B cell (primary cell): ENCODE measurements around the gene C9orf152. TPM values are rescaled to one million over a fixed set of nuclear protein-coding genes. Genes with fewer than 3 reads are reported as not detected.

Experiments used
- ATAC-seq: fragments of 200-7000 bp; cut with Tn5 transposase; one replicate; pipeline ENCODE4 v1.10.0; 2021; ENCODE audit warnings: low read depth, mild to moderate bottlenecking, moderate number of reproducible peaks, moderate library complexity
- CTCF ChIA-PET: fragments of 350-600 bp; sonication (Branson Sonifier 250); formaldehyde crosslinking; loops from one replicate; lab custom pipeline; 2021; ENCODE audit warnings: antibody characterized with exemption, inconsistent platforms; lab: Charles Lee
- POLR2A ChIA-PET: fragments of 350-600 bp; sonication (Branson Sonifier 250); formaldehyde crosslinking; loops from one replicate; lab custom pipeline; 2021; ENCODE audit warnings: antibody characterized with exemption; lab: Charles Lee
- DNase-seq: peaks from one replicate; pipeline ENCODE4 v3.0.0; 2013
- H2AFZ ChIP-seq: 2 replicates; pipeline ENCODE4 v1.6.1; 2012; ENCODE audit warnings: mild to moderate bottlenecking, low read depth, low read length; ENCODE audit not compliant: insufficient read depth, poor library complexity, severe bottlenecking
- H3K27ac ChIP-seq, 2 donors: 1 replicate in 1 of 2; 2 replicates in 1 of 2; pipeline ENCODE4 v1.5.1; 2012 to 2013; ENCODE audit warnings: low read length in 2 of 2, mild to moderate bottlenecking in 2 of 2, moderate library complexity in 1 of 2
- H3K27me3 ChIP-seq, 4 experiments: fragments of 200-600 bp in 1 of 4; sonication (generic) in 1 of 4; replicated peaks in 1 of 4; 1 replicate in 2 of 4; 2 replicates in 2 of 4; pipeline versions ENCODE4 v1.6.1 to v1.7.0; 2013 to 2016; ENCODE audit warnings: low read length in 3 of 4, mild to moderate bottlenecking in 2 of 4, mixed read lengths in 1 of 4, moderate library complexity in 1 of 4; ENCODE audit not compliant: insufficient read depth in 4 of 4, control insufficient read depth in 3 of 4; ENCODE audit errors: control extremely low read depth in 1 of 4
- H3K36me3 ChIP-seq, 2 experiments: replicated peaks in 1 of 2; 1 replicate in 1 of 2; 2 replicates in 1 of 2; pipeline versions ENCODE4 v1.6.1 to v1.7.1; 2013; ENCODE audit warnings: low read length in 1 of 2; ENCODE audit not compliant: insufficient read depth in 2 of 2, control insufficient read depth in 1 of 2; ENCODE audit errors: control extremely low read depth in 1 of 2, extremely low read depth in 1 of 2
- H3K4me1 ChIP-seq, 2 donors: fragments of 200-600 bp in 1 of 2; sonication (generic) in 1 of 2; 1 replicate in 1 of 2; 2 replicates in 1 of 2; pipeline versions ENCODE4 v1.5.1 to v1.6.1; 2013 to 2017; ENCODE audit warnings: low read length in 2 of 2; ENCODE audit not compliant: control insufficient read depth in 2 of 2, insufficient read depth in 2 of 2
- H3K4me2 ChIP-seq: replicated peaks from 2 replicates; pipeline ENCODE3; 2012; ENCODE audit warnings: mild to moderate bottlenecking, low read depth, low read length; ENCODE audit not compliant: poor library complexity, severe bottlenecking
- H3K4me3 ChIP-seq, 5 experiments: fragments of 200-600 bp in 1 of 5; sonication (generic) in 1 of 5; 1 replicate in 3 of 5; 2 replicates in 2 of 5; pipeline versions ENCODE4 v1.5.1 to v1.7.0; 2011 to 2016; ENCODE audit warnings: low read length in 4 of 5, mild to moderate bottlenecking in 4 of 5, low read depth in 2 of 5, control low read depth in 1 of 5, moderate library complexity in 1 of 5; ENCODE audit not compliant: insufficient read depth in 1 of 5; ENCODE audit errors: control extremely low read depth in 1 of 5, extremely low read depth in 1 of 5
- H3K79me2 ChIP-seq: fragments of 200-600 bp; sonication (generic); one replicate; pipeline ENCODE4 v1.6.0; 2016; ENCODE audit warnings: low read length; ENCODE audit not compliant: control insufficient read depth, insufficient read depth
- H3K9ac ChIP-seq: fragments of 200-600 bp; sonication (generic); 2 replicates; pipeline ENCODE4 v1.6.1; 2017; ENCODE audit warnings: mild to moderate bottlenecking, low read length, moderate library complexity
- H3K9me3 ChIP-seq, 3 donors: one replicate each; pipeline versions ENCODE4 v1.6.1 to v1.7.1; 2013; ENCODE audit warnings: low read length in 2 of 3; ENCODE audit not compliant: control insufficient read depth in 2 of 3, insufficient read depth in 1 of 3; ENCODE audit errors: control extremely low read depth in 1 of 3
- H4K20me1 ChIP-seq: 2 replicates; pipeline ENCODE4 v1.6.0; 2012; ENCODE audit warnings: mild to moderate bottlenecking, low read length; ENCODE audit not compliant: insufficient read depth, control insufficient read depth, poor library complexity, severe bottlenecking
- H3K27ac Mint-ChIP-seq: one replicate; pipeline ENCODE4 v1.8.0; 2021; ENCODE audit warnings: mixed read lengths
- H3K27me3 Mint-ChIP-seq: one replicate; pipeline ENCODE4 v1.8.0; 2021; ENCODE audit warnings: mixed read lengths
- H3K4me1 Mint-ChIP-seq: one replicate; pipeline ENCODE4 v1.8.0; 2021; ENCODE audit warnings: mixed read lengths
- H3K4me3 Mint-ChIP-seq: one replicate; pipeline ENCODE4 v1.8.0; 2021; ENCODE audit warnings: mixed read lengths
- H3K9me3 Mint-ChIP-seq: one replicate; pipeline ENCODE4 v1.8.0; 2022; ENCODE audit warnings: mixed read lengths; ENCODE audit not compliant: insufficient read depth
- EZH2 ChIP-seq: IDR thresholded peaks from 2 replicates; pipeline ENCODE4 v1.6.1; 2012; ENCODE audit warnings: borderline replicate concordance, low read depth, mild to moderate bottlenecking, moderate library complexity, low read length; ENCODE audit not compliant: insufficient read depth, poor library complexity, severe bottlenecking
- WGBS: methylation state at CpG from one replicate; pipeline ENCODE4 v1.1.5; 2013; ENCODE audit warnings: missing lambda C conversion rate; ENCODE audit not compliant: insufficient coverage; 5-methylcytosine and 5-hydroxymethylcytosine counted together
- intact Hi-C: fragments of 100-400 bp; cut with micrococcal nuclease; formaldehyde crosslinking; loops from one replicate; pipeline ENCODE4 v1.10.0; 2022
- polyA plus RNA-seq: library from polyadenylated mRNA; depleted of rRNA; stranded (reverse); fragments of >200 nt; gene quantifications from 2 replicates; pipeline ENCODE4 v1.2.3, GENCODE V29; 2012
- total RNA-seq, 2 donors: library from RNA; stranded (reverse); fragments of 120-200 nt in 1 of 2; gene quantifications; 1 replicate in 1 of 2; 2 replicates in 1 of 2; pipeline versions ENCODE4 v1.2.3 to v1.2.4, GENCODE V29; 2013 to 2022
- TF ChIP-seq, protein P1 (sequence below): fragments of 200-600 bp; IDR thresholded peaks from one replicate; pipeline ENCODE4 v1.8.0; 2022; ENCODE audit warnings: antibody characterized with exemption, mild to moderate bottlenecking

Gene C9orf152
- total and polyA plus RNA-seq, 2 donors (not counting 1 experiment from before 2014, with no cell fraction given) = not detected

DNA sequence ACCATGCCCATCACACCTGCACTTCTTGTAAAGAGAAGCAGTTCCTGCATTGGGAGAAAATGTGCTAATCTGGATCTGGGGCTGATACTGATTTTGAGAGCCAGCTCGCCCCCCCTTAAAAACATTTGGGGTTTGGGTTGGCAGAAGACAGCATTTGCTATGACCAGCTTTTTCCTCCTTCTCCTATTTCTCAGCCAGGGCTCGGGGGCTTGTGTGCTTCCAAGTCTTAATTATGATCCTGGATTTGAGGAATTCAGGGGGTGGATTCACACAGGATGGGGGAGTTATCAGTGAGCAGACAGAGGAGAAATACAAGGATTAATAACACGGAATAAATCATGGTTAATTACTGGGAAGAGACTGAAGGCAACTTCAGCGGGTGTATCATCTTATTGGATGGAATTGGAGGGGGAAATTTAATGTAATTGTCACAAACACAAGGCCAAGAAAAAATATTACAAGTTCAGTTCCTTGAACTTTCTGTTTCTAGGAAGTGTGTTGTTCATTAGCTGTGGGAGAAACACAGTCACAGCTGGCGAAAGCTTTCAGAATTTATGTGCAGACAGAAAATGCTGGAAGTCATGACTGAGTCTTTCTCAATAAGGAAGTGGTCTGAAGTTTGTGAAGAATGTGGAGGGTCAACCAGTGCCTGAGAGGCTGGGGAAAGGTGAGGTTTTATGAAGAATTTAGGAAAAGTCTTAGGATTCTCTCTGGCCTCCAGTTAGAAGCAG, 15.3 kb downstream of the C9orf152 start:
- Histone ChIP-seq H3K27ac (no peak overlapping the region), H4K20me1 (no peaks in the 10 kb centered on the region), H3K9me3 (no peaks in the 10 kb centered on the region), H3K9ac (no peak overlapping the region), H3K4me3 (no peak overlapping the region), H3K4me1 (peaks cover 6% of the 10 kb centered on the region in 2 donors), H3K4me2 (no peak overlapping the region), H2AFZ (no peak overlapping the region), H3K27me3 (peaks cover 0 to 2% (median 0%) of the 10 kb centered on the region in 4 experiments), H3K36me3 (no peaks in the 10 kb centered on the region), H3K79me2 (no peaks in the 10 kb centered on the region)
- H3K4me3 Mint-ChIP-seq = no peak overlapping the region
- CTCF ChIA-PET = interaction anchor here (4.2 kb wide), 1 partner anchor 8 kb away, joined by 20 read pairs; no protein-coding TSS in a partner anchor
- no peaks in the 10 kb centered on the region for H3K27me3 Mint-ChIP-seq
- ATAC-seq (no peak), DNase-seq (no peak)
- intact Hi-C loops = no loop called here
- 85% methylated on average over 2 of the region's 5 CpGs for WGBS
- peaks cover 7% of the 10 kb centered on the region for H3K4me1 Mint-ChIP-seq
- TF ChIP-seq, protein P1, sequence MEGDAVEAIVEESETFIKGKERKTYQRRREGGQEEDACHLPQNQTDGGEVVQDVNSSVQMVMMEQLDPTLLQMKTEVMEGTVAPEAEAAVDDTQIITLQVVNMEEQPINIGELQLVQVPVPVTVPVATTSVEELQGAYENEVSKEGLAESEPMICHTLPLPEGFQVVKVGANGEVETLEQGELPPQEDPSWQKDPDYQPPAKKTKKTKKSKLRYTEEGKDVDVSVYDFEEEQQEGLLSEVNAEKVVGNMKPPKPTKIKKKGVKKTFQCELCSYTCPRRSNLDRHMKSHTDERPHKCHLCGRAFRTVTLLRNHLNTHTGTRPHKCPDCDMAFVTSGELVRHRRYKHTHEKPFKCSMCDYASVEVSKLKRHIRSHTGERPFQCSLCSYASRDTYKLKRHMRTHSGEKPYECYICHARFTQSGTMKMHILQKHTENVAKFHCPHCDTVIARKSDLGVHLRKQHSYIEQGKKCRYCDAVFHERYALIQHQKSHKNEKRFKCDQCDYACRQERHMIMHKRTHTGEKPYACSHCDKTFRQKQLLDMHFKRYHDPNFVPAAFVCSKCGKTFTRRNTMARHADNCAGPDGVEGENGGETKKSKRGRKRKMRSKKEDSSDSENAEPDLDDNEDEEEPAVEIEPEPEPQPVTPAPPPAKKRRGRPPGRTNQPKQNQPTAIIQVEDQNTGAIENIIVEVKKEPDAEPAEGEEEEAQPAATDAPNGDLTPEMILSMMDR = no peak
- TF ChIP-seq EZH2 = no peak
- H3K9me3 Mint-ChIP-seq = no peaks in the 10 kb centered on the region
- POLR2A ChIA-PET = no interaction called here
- H3K27ac Mint-ChIP-seq = no peak overlapping the region

DNA sequence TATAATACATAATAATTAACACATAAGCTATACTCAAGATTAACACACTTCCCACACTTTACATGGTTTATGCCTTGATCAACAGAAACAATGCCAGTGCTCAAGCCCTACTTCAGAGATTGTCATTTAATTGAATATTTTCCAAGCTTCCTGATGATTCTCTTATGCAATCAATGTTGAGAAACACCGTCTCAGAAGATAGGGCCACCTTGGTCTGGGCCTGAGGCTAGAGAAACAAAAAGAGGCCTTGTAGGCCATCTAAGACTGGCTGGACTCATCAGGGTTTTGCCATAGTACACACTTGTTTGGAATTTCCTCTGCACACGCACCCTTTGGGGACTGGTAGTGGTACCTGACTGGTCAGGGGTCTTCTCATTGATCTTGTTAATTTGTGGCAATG, 16.3 kb downstream of the C9orf152 start:
- Histone ChIP-seq H3K9ac (no peak overlapping the region), H3K4me1 (peaks cover 6% of the 10 kb centered on the region in 2 donors), H3K9me3 (no peaks in the 10 kb centered on the region), H3K4me2 (no peak overlapping the region), H3K4me3 (no peak overlapping the region), H3K79me2 (no peaks in the 10 kb centered on the region), H3K27me3 (peaks cover 0 to 2% (median 0%) of the 10 kb centered on the region in 4 experiments), H2AFZ (no peak overlapping the region), H3K27ac (no peak overlapping the region), H4K20me1 (no peaks in the 10 kb centered on the region), H3K36me3 (no peaks in the 10 kb centered on the region)
- POLR2A ChIA-PET = no interaction called here
- no peak overlapping the region for H3K4me3 Mint-ChIP-seq
- WGBS = 100% methylated on average over 2 of the region's 2 CpGs
- no peak for DNase-seq
- no peak for ATAC-seq
- TF ChIP-seq EZH2 = no peak
- TF ChIP-seq, protein P1 = no peak
- intact Hi-C loops = no loop called here
- no peak overlapping the region for H3K27ac Mint-ChIP-seq
- CTCF ChIA-PET = interaction anchor here (1.0 kb wide), 1 partner anchor 10 kb away, joined by 3 read pairs; no protein-coding TSS in a partner anchor
- H3K27me3 Mint-ChIP-seq = no peaks in the 10 kb centered on the region
- H3K4me1 Mint-ChIP-seq = peaks cover 7% of the 10 kb centered on the region
- H3K9me3 Mint-ChIP-seq = no peaks in the 10 kb centered on the region
